Right kidney (tissue), 1 donor: ENCODE measurements around the gene CLDN10.

ENCODE experiments used
- DNase-seq: peaks from one replicate; pipeline ENCODE4 v3.0.0-alpha.2; 2016

CLDN10 gene

DNA sequence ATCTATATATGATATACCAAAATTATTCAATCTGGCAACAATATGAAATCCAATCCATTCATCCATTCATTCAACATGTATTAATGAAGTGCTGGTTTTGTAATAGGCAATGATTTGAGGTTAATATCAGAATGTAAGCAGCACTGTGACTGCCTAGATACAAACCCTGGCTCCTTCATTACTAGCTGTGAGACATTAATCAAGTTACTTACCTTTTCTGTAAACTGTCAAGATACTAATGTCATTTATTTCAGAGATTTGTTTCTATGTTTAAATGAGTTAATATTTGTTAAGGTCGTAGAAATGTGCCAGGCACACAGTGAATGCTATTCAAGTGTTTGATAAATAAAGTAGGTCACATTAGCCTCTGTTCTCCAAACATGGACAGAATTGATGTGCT is 40.9 kb downstream of the CLDN10 start:
- DNase-seq, result no peak

DNA sequence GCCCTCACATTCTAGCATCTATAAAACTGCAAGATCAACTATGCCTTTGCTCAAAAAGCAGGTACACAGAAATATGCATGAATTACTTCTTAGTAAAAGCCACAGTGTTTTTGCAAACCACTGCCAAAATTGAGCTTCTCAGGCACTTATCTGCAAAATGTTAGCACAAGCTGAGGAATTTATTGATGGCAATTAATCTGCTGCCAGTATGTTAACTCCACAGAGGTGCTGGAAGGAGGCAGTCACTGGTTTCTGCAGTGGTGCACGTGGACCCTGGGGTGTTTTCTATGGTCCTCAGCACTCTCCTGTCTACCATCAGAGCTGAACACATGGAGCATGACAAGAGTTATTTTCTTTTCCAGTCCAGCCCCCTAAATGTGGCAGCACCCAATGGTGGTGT is 44.2 kb downstream of the CLDN10 start:
- DNase-seq, result no peak

DNA sequence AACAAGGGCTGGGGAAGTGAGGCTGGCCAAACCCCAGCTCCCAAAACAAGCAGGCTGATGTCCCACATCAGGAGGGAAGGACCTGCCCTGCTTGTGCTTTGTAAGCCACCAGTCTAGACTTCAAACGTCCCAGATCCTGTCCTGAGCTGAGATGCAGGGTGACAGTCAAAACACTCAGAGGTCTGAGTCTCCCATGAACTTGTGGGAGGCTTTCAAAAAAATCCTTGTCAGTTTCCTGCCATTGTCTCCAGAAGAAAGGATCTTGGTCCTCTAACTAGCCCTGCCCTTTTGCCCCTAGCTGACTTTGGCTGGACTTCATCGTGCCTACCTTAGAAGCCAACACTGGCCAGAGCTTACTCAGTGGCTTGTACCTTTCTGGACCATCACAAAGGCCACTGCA is 48.7 kb downstream of the CLDN10 start:
- DNase-seq, result no peak

DNA sequence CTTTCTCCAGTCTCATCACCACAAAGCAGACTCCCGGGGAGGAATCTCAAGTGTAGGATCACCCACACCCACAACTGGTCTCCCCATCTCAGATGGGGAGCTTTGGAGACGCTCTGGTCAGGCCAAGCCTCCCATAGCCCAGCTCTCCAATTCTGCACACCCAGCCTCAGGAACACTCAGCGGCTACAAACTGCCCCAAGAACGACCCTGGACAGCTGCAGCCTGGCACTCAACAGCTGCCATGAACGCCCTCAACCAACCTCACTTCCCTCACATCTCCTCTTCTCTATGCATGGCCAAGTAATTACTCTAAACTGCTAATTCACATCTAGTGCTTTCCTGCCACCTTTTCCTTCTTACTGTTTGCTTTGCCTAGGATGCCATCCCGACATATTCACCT is 49.4 kb downstream of the CLDN10 start:
- DNase-seq, result no peak

DNA sequence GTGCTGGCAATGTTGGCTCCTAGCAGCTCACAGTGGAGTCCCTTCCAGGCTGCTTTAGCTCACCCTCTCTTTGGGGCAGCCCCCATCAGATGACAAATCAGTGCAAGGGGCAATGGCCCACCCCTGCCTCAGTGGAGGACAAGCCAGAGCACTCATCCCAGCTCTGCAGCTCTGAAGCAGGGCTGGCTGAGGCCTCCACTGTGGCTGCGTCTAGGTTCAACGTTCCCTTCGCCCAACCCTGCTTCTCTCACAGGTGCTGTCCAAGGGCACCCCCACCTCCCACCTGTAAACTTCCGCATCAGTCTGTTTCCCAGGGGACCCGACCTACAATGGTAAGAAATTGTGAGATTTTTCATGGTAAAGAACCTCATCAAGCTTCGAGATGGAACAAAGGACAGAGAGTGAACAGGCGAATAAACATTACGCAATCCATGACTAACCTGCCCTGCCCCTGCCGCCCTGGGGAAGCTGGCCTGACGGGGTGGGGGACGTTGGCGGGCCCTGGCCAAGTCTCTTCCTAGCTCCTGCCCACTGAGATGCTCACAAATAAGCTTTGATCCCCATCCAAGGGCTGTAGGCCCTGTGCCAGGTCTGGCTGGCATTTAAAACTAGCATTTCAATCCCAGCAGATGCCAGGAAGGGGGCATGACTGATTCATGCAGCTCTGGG is 51.5 kb downstream of the CLDN10 start:
- DNase-seq, result no peak

DNA sequence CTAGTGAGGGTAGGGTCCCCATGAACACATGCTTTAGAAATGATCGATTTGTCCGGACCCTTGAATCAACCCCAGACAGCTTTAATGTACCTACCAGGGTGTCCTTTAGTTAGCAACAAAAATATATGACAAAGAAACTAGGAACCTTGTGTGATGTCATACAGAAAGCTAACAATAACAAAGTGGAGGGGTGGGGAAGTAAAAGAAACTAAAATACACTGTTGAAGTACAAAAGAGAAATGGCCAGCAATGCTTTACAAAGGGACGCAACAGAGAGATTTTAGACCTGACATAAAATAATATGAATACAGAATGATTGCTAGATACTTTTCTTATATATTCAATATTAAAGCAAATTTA is 52.0 kb downstream of the CLDN10 start:
- no peak for DNase-seq

DNA sequence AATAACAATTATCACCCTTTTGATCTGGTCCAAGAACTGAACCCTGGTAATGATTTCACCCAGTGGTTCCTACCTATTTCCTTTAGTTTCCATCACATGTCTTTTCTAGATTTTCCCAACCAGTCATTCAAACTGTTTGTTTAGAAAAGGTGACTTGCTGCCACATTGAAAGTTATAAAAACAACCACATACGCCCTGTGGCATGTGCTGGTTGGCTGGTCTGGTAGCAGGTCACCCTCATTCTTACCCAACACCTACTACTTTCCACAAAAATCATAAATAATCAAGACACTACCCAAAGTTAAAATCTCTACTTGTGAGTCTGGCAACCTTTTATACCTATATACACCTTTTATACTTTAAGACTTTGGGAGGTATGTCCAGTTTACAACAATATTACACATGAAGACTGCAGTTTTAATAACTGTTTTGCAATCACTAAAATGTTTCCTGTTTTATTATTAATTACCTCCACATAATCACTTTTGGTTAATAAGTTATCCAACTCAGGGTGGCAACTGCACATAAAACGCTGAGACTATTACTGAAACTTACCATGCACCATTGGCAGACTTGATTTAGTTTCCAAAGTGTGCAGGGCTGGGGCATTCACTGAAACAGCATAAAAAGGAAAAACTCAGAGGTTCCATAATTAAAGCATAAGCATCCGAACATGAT is 53.1 kb downstream of the CLDN10 start:
- DNase-seq, result no peak

DNA sequence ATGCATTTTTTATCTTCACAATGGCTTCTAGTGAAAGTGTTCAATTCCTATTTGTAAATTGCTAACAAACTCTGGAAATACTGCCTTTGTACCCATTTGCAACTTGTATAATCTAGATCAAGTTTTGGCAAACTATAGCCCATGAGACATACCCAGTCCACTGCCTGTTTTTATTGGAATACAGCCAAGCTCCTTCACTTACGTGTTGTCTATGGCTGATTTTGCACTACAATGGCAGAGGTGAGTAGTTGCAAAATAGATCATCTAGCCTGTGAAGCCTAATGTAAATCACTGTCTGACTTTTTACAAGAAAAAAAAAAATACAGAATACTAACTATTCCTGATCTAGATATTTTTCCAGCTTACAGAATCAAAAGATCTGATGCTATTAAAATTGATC is 54.8 kb downstream of the CLDN10 start:
- no peak for DNase-seq

DNA sequence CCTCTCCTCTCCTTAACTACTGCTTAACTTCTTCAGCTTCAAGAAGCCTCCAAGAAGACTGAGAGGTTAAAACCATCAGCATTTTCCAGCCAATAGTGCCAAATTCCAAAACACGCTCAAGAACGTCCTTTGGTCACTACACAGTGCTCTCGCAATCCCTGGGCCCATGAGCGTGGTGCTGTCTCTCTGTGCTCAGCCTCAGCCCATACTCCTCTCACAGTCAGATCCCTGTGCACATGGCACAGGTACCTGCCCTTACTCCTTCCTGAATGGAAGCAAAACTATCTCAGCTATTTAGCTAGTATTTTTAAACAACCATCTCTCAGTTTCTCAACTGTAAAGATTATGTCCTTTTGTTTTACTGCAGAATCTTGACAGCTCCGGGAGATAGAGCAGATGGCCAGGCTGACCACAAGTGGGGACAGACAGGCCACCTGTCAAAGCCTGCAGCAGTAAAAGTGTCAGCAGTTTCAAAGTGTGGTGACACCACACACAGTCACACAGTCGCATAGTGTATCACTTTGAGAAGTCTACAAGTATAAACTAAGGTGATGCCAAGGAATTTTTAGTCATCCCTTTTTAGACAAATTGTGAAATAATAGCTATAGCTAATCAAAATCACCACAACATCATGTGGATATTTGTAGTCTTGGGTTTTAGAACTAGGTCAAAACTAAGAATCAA is 56.3 kb downstream of the CLDN10 start:
- no peak for DNase-seq

DNA sequence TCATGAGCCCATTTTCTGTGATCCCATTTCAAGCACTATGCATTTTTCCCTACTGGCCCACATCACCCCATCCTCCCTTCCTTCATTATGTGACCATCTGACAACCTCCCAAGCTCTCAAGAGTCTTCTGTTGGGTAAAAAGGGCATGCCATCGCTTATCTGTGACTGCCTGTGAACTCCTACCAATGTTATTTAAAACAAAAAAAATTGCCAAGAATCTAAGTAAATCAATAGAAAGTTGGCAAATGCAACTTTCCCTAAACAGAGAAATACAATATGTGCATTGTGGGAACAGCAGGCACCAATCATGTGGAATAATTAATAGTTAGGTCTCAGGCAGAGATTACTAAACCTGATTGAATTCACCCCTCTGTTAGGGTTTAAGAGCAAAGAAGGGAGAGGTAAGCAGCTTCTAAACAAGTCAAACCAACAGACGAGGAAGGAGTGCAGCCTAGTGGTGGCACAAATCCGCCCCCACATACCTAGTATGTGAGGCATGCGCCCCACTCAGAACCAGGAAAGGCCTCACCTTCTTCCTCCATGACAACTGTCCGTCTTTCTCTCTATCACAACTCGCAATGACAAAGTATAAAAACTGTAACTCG is 62.2 kb downstream of the CLDN10 start:
- DNase-seq, result no peak

DNA sequence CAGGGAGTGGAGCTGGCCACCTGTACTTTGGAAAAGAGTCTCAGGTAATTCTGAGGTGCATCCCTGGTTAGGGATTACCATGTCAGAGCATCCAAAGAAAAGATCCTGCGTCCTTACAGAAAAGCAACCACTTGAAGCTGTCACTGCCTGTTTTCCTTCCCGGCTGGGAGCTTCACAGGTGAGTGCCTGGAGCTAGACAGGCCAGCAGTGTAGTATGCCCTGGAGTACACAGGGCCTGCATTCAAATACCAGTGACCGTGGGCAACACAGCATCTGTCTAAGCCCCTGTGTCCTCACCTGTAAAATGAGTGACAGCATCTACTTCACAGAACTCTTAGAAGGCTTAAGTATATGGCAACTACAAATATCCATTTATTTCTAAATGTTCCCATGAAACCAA is 63.0 kb downstream of the CLDN10 start:
- no peak for DNase-seq

DNA sequence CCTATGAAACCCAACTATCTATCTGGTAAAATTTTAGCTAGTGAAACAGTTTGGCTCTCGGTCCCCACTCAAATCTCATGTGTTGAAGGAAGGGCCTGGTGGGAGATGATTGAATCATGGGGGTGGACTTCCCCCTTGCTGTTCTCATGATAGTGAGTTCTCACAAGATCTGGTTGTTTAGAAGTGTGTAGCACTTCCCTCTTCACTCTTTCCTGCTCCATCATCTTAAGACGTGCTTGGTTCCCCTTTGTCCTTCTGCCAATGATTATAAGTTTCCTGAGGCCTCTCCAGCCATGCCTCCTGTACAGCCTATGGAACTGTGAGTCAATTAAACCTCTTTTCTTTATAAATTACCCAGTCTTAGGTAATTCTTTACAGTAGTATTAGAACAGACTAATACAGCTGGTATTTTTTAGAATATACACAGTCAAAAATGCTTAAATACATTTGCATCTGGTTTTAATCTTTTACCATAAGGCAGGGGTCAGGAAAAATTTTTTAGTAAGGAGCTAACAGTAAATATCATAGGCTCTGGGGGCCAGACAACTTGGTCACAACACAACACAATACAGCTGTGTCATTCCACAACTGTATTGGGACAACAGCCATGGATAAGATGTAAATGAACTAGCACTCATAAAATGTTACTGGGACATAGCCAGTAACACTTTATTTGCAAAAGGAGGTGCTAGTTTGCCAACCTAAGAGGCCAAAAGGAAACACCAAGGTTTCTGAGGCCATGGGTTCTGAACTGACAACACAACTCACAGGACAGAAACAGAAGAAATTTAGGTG is 67.7 kb downstream of the CLDN10 start:
- DNase-seq, result no peak

DNA sequence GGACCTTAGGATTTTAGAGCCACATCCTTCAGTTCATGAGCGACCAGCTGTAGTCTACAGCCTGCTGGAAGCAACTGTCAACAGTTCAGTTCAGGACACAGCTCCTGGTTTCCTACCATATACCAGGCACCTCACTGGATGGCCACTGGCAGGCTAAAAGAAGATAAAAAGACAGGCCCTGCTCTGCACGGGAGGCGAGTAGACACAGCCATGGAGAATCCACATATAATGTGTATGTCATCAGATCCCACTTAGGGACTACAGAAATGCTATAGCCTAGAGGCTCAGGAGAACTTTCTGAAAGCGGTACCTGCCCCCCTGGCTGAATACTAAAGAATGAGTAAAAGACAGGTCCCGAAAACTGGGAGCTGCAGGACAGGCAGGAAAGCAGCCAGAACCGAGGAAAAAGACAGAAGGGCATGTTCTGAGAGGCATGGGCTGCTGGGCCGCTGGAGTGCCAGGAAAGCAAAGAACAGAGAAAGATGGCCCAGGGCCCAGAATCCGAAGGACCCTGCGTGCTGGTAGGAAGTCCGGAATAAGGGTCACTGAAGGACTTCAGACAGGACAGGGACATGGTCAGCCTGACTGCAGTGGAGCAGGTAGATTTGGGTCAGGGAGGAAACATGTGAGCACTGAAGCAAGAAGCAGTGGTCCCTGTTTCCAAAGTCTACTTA is 68.4 kb downstream of the CLDN10 start:
- DNase-seq, result no peak

DNA sequence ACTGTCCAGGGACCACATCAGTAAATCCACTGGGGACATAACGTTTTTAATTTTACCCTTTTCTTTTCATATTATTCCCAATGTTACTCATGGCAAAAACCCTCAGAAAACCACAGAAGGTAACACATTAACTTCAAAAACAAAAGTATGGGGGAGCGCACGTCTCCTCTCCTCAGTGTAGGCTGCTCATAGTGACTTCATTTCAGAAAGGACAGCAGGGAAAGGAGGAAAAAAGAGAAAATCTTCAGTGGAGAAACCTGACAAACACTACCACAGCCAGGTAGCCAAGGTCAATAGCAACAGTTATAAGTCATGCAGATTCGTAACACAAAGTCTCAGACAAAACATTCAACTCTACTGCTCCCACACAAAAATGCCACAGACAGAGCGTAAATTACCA is 70.6 kb downstream of the CLDN10 start:
- no peak for DNase-seq

DNA sequence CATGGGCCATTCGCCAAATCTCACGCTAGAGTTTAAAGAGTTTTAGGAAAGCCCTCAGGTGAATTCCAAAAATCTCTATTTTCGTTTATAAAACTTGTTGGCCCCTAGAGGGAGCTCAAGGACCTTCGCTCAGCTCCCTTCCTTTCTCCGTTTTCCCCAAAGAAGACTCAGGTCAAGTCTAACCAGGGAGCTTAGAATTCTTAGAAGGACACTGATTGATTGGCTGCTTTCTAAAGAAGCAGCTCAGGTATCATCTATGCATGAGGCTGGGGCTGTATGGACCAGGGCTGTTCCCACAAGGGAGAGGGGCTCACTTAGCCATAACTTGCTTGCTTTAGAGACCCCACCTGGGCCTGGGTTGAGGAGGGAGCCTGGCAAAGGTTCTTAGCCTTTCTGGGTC is 71.5 kb downstream of the CLDN10 start:
- no peak for DNase-seq

DNA sequence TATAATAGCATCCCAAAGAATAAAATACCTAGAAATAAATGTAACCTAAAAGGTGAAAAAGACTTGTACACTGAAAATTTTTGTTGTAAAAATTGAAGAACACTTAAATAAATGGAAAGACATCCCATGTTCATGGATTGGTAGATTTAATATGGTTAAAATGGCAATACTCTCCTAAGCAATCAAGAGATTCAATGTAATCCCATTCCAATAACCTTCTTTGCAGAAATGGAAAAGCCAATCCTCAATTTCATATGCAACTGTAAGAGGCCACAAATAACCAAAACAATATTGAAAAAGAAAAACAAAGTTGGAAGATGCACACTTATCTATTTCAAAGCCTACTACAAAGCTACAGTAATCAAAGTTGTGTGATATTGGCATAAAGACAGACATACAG is 74.2 kb downstream of the CLDN10 start:
- no peak for DNase-seq

DNA sequence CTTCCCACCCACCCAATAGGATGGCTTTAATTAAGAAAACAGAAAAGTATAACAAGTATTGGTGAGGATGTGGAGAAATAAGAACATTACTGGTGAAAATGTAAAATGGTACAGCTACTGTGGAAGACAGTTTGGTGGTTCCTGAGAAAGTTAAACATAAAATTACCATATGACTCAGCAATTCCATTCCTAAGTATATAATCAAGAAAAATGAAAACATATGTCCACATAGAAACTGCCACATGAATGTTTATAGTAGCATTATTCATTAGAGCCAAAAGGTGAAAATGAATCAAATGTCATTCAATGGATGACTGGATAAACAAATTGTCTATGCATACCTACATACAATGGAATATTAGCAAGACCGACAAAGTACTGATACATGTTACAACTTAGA is 75.1 kb downstream of the CLDN10 start:
- no peak for DNase-seq

DNA sequence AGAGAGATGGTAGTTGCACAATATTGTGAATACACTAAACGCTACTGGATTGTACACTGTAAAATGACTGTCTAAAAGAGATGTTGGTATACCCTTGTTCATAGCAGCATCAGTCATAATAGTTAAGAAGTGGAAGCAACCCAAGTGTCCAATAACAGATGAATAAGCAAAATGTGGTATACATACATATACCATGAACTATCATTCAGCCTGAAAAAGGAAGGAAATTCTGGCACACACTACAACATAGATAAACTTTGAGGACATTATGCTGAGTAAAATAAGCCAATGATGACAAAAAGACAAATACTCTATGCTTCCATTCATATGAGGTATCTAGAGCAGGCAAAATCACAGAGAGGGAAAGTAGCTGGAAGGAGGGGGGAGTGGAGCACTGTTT is 76.0 kb downstream of the CLDN10 start:
- no peak for DNase-seq

DNA sequence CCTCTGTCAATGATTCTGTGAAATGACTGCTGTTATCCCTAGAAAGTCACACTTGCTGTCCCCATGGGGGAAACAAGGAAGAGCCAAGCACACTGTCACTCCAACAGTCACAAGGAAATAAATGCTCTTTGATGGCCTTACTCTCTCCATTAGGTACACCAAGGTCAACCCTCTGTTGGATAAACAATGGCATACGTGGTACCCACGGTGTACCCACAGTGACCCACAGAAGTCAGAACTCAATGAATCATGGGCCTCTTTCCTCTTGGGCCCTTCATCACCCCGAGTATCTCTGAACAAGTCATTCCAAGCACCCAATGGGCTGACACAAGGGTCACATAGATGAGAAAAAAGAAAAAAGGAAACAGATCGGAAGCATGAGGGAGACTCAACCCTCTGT is 76.6 kb downstream of the CLDN10 start:
- DNase-seq, result no peak
